ENCODE data around the gene FXYD1. TPM values are rescaled to one million over a fixed set of nuclear protein-coding genes. Genes with fewer than 3 reads are reported as not detected.

FXYD1 gene
- total RNA-seq, 1 experiment from 2014 or later, result not detected

- ChIA-PET CTCF (interaction anchor here (0.6 to 0.9 kb wide), 2 partner anchors 156 to 422 kb away, joined by 3 read pairs; no protein-coding TSS in a partner anchor), POLR2A (interaction anchor here (0.8 to 2.7 kb wide), 3 partner anchors 11 to 63 kb away, joined by 3 to 9 read pairs (median 3); no protein-coding TSS in a partner anchor)
- Mint-ChIP-seq H3K4me1 (ENCODE audit: insufficient read depth, unreplicated experiment) (peaks cover 22% of the 10 kb centered on the region), H3K4me3 (ENCODE audit: unreplicated experiment) (peak overlapping the region; percentile 99), H3K36me3 (ENCODE audit: insufficient read depth, unreplicated experiment) (peaks cover 34% of the 10 kb centered on the region), H3K27ac (ENCODE audit: low read depth, unreplicated experiment) (no peak overlapping the region), H3K27me3 (ENCODE audit: insufficient read depth, unreplicated experiment) (no peaks in the 10 kb centered on the region), H3K9me3 (ENCODE audit: unreplicated experiment) (no peaks in the 10 kb centered on the region)
- BruUV-seq (replicated peaks), result TSS peak; percentile 30
- DNase-seq (ENCODE audit: unreplicated experiment), result no peak
- no peak for TF ChIP-seq CTCF (IDR thresholded peaks at IDR 0.05; ENCODE audit: unreplicated experiment)
- intact Hi-C loops (cut with micrococcal nuclease), result no loop called here
Observed at GRCh38 chr19:35155981-35156672, 17.5 kb downstream of the FXYD1 start.

- H3K4me3 Mint-ChIP-seq (ENCODE audit: unreplicated experiment), result no peak overlapping the region
- H3K27me3 Mint-ChIP-seq (ENCODE audit: insufficient read depth, unreplicated experiment), result no peaks in the 10 kb centered on the region
- intact Hi-C loops (cut with micrococcal nuclease), result no loop called here
- H3K4me1 Mint-ChIP-seq (ENCODE audit: insufficient read depth, unreplicated experiment), result peaks cover 22% of the 10 kb centered on the region
- no TSS peak for BruUV-seq (replicated peaks)
- no peaks in the 10 kb centered on the region for H3K9me3 Mint-ChIP-seq (ENCODE audit: unreplicated experiment)
- no peak for DNase-seq (ENCODE audit: unreplicated experiment)
- ChIA-PET POLR2A (interaction anchor here (1.1 kb wide), 1 partner anchor 11 kb away, joined by 3 read pairs; no protein-coding TSS in a partner anchor), CTCF (interaction anchor here (0.9 kb wide), 1 partner anchor 155 kb away, joined by 3 read pairs; no protein-coding TSS in a partner anchor)
- no peak overlapping the region for H3K27ac Mint-ChIP-seq (ENCODE audit: low read depth, unreplicated experiment)
- peaks cover 39% of the 10 kb centered on the region for H3K36me3 Mint-ChIP-seq (ENCODE audit: insufficient read depth, unreplicated experiment)
- TF ChIP-seq CTCF (IDR thresholded peaks at IDR 0.05; ENCODE audit: unreplicated experiment), result no peak
Observed at GRCh38 chr19:35156673-35157014, 18.0 kb downstream of the FXYD1 start.

- Mint-ChIP-seq H3K4me3 (ENCODE audit: unreplicated experiment) (no peak overlapping the region), H3K9me3 (ENCODE audit: unreplicated experiment) (no peaks in the 10 kb centered on the region), H3K27me3 (ENCODE audit: insufficient read depth, unreplicated experiment) (no peaks in the 10 kb centered on the region), H3K36me3 (ENCODE audit: insufficient read depth, unreplicated experiment) (peaks cover 46% of the 10 kb centered on the region), H3K4me1 (ENCODE audit: insufficient read depth, unreplicated experiment) (peaks cover 22% of the 10 kb centered on the region), H3K27ac (ENCODE audit: low read depth, unreplicated experiment) (no peak overlapping the region)
- no TSS peak for BruUV-seq (replicated peaks)
- POLR2A ChIA-PET, result interaction anchor here (1.1 kb wide), 1 partner anchor 10 kb away, joined by 3 read pairs; no protein-coding TSS in a partner anchor
- DNase-seq (ENCODE audit: unreplicated experiment), result no peak
- intact Hi-C loops (cut with micrococcal nuclease), result no loop called here
- no peak for TF ChIP-seq CTCF (IDR thresholded peaks at IDR 0.05; ENCODE audit: unreplicated experiment)
- CTCF ChIA-PET, result no interaction called here
Observed at GRCh38 chr19:35157431-35157830, 18.8 kb downstream of the FXYD1 start.

GRCh38 chr19:35159606-35160005 is 21.0 kb downstream of the FXYD1 start:
- Mint-ChIP-seq H3K9me3 (ENCODE audit: unreplicated experiment) (no peaks in the 10 kb centered on the region), H3K27me3 (ENCODE audit: insufficient read depth, unreplicated experiment) (no peaks in the 10 kb centered on the region), H3K4me3 (ENCODE audit: unreplicated experiment) (no peak overlapping the region), H3K36me3 (ENCODE audit: insufficient read depth, unreplicated experiment) (peaks cover 52% of the 10 kb centered on the region), H3K27ac (ENCODE audit: low read depth, unreplicated experiment) (no peak overlapping the region), H3K4me1 (ENCODE audit: insufficient read depth, unreplicated experiment) (peaks cover 10% of the 10 kb centered on the region)
- TF ChIP-seq CTCF (IDR thresholded peaks at IDR 0.05; ENCODE audit: unreplicated experiment), result no peak
- no TSS peak for BruUV-seq (replicated peaks)
- intact Hi-C loops (cut with micrococcal nuclease), result no loop called here
- POLR2A ChIA-PET, result no interaction called here
- CTCF ChIA-PET, result interaction anchor here (1.2 kb wide), 1 partner anchor 115 kb away, joined by 6 read pairs; no protein-coding TSS in a partner anchor
- DNase-seq (ENCODE audit: unreplicated experiment), result no peak

Measured in MCF 10A (cell line).